Esophagus squamous epithelium (tissue), 5 donors: Measurements from ENCODE around the gene CCIN. TPM values are rescaled to one million over a fixed set of nuclear protein-coding genes. Genes with fewer than 3 reads are reported as not detected.

Source experiments
- DNase-seq: peaks from one replicate; lab custom pipeline; 2025; lab: John Stamatoyannopoulos, UW
- H3K27ac ChIP-seq, 4 donors: fragments of 200-600 bp; sonication (generic); one replicate each; pipeline ENCODE4 v1.5.1; 2016 to 2019; ENCODE audit warnings: mild to moderate bottlenecking in 1 of 4
- H3K27me3 ChIP-seq, 4 donors: fragments of 200-600 bp; sonication (generic); 1 replicate in 3 of 4; 2 replicates in 1 of 4; pipeline versions ENCODE4 v1.5.1 to v1.6.0; 2017 to 2021; ENCODE audit warnings: antibody characterized with exemption in 1 of 4
- H3K36me3 ChIP-seq, 3 donors: fragments of 200-600 bp; sonication (generic); one replicate each; pipeline ENCODE4 v1.5.1; 2016 to 2019
- H3K4me1 ChIP-seq, 3 donors: fragments of 200-600 bp; sonication (generic); one replicate each; pipeline ENCODE4 v1.5.1; 2017 to 2019
- H3K4me3 ChIP-seq, 4 donors: fragments of 200-600 bp; sonication (generic); 1 replicate in 3 of 4; 2 replicates in 1 of 4; pipeline ENCODE4 v1.5.1; 2016 to 2019; ENCODE audit warnings: mild to moderate bottlenecking in 2 of 4, moderate library complexity in 1 of 4
- H3K9me3 ChIP-seq, 3 donors: fragments of 200-600 bp; sonication (generic); one replicate each; pipeline ENCODE4 v1.5.1; 2016 to 2019
- CTCF ChIP-seq, 6 experiments: fragments of 450-650 bp in 4 of 6; fragments of 200-600 bp in 2 of 6; sonication (generic) in 2 of 6; IDR thresholded peaks; one replicate each; pipeline ENCODE4 v1.5.1; 2016 to 2019; ENCODE audit warnings: antibody characterized with exemption in 6 of 6, mild to moderate bottlenecking in 4 of 6, moderate library complexity in 4 of 6
- POLR2A ChIP-seq, 4 donors: fragments of 450-650 bp; IDR thresholded peaks; one replicate each; pipeline ENCODE4 v1.6.1; 2017; ENCODE audit warnings: antibody characterized with exemption in 4 of 4, mild to moderate bottlenecking in 4 of 4, moderate library complexity in 3 of 4
- WGBS, 2 donors: methylation state at CpG; one replicate each; pipeline ENCODE4 v1.1.5; 2018; 5-methylcytosine and 5-hydroxymethylcytosine counted together
- intact Hi-C: fragments of 100-400 bp; cut with DNase I; formaldehyde crosslinking; loops from one replicate; pipeline ENCODE4 v1.15.0; 2022
- total RNA-seq, 4 donors: library from RNA; depleted of rRNA; stranded (reverse); fragments of >200 nt; gene quantifications; one replicate each; pipeline ENCODE4 v1.1.0, GENCODE V29; 2016
- donor health status: DM: yes; HTN: yes; CAD: no.

Gene CCIN
- total RNA-seq, 4 donors from 2014 or later: 0.13 TPM; not detected in 3

- WGBS, 2 donors: 59% methylated on average over 4 of the region's 4 CpGs
- intact Hi-C loops: no loop called here
Observed at GRCh38 chr9:36192196-36192595, 23.0 kb downstream of the CCIN start.

GRCh38 chr9:36193023-36193422 lies 23.8 kb downstream of the CCIN start:
- TF ChIP-seq POLR2A (IDR thresholded peaks at IDR 0.05): no peak
- TF ChIP-seq CTCF (IDR thresholded peaks at IDR 0.05): no peak
- intact Hi-C loops: no loop called here
- WGBS, 2 donors: 66 to 70% methylated on average over 3 of the region's 3 CpGs
- no peaks in the 10 kb centered on the region for H3K27me3 ChIP-seq
- no peak overlapping the region for H3K27ac ChIP-seq
- peak overlapping the region in 2 of 4 donors; percentile 65 to 98 for H3K4me3 ChIP-seq
- no peaks in the 10 kb centered on the region for H3K9me3 ChIP-seq
- H3K4me1 ChIP-seq: peaks cover 27 to 54% (median 36%) of the 10 kb centered on the region in 3 donors
- no peak for DNase-seq
- peaks cover 0 to 31% (median 0%) of the 10 kb centered on the region in 3 donors for H3K36me3 ChIP-seq

More at GRCh38 chr9:36192196-36192595, 23.0 kb downstream of the CCIN start:
- peak overlapping the region in 1 of 4 donors; percentile 93 for H3K27ac ChIP-seq
- peaks cover 0 to 23% (median 0%) of the 10 kb centered on the region in 3 donors for H3K36me3 ChIP-seq
- no peaks in the 10 kb centered on the region for H3K9me3 ChIP-seq
- no peak for DNase-seq
- H3K4me1 ChIP-seq: peaks cover 27 to 54% (median 36%) of the 10 kb centered on the region in 3 donors
- H3K4me3 ChIP-seq: peak overlapping the region; percentile 65 to 98 (median 71)
- H3K27me3 ChIP-seq: no peaks in the 10 kb centered on the region
- TF ChIP-seq CTCF (IDR thresholded peaks at IDR 0.05) (no peak), POLR2A (IDR thresholded peaks at IDR 0.05) (no peak)

GRCh38 chr9:36194326-36195000 lies 25.3 kb downstream of the CCIN start:
- H3K4me1 ChIP-seq: peaks cover 27 to 54% (median 36%) of the 10 kb centered on the region in 3 donors
- 18 to 25% methylated on average over 4 of the region's 4 CpGs for WGBS, 2 donors
- no peaks in the 10 kb centered on the region for H3K9me3 ChIP-seq
- no peak for TF ChIP-seq CTCF (IDR thresholded peaks at IDR 0.05)
- peaks cover 8 to 45% (median 9%) of the 10 kb centered on the region in 3 donors for H3K36me3 ChIP-seq
- peak overlapping the region in 1 of 4 donors; percentile 4 for H3K4me3 ChIP-seq
- no peaks in the 10 kb centered on the region for H3K27me3 ChIP-seq
- no peak for DNase-seq
- H3K27ac ChIP-seq: peak overlapping the region in 1 of 4 donors; percentile 18
- intact Hi-C loops: no loop called here

GRCh38 chr9:36204906-36205547 lies 35.8 kb downstream of the CCIN start:
- 86% methylated on average over 7 to 8 of the region's 11 CpGs for WGBS, 2 donors
- DNase-seq: no peak
- H3K27me3 ChIP-seq: no peaks in the 10 kb centered on the region
- H3K27ac ChIP-seq: no peak overlapping the region
- H3K4me1 ChIP-seq: peaks cover 0 to 27% (median 9%) of the 10 kb centered on the region in 3 donors
- H3K9me3 ChIP-seq: no peaks in the 10 kb centered on the region
- intact Hi-C loops: no loop called here
- TF ChIP-seq CTCF (IDR thresholded peaks at IDR 0.05) (no peak), POLR2A (IDR thresholded peaks at IDR 0.05) (no peak)
- peaks cover 19 to 100% (median 70%) of the 10 kb centered on the region in 3 donors for H3K36me3 ChIP-seq
- no peak overlapping the region for H3K4me3 ChIP-seq

- Histone ChIP-seq H3K36me3 (peaks cover 27 to 100% (median 61%) of the 10 kb centered on the region in 3 donors), H3K4me3 (no peak overlapping the region), H3K4me1 (peaks cover 0 to 42% (median 9%) of the 10 kb centered on the region in 3 donors), H3K27ac (peak overlapping the region in 1 of 4 donors; percentile 5), H3K9me3 (no peaks in the 10 kb centered on the region), H3K27me3 (no peaks in the 10 kb centered on the region)
- DNase-seq: no peak
- TF ChIP-seq POLR2A (IDR thresholded peaks at IDR 0.05) (no peak), CTCF (IDR thresholded peaks at IDR 0.05) (no peak)
- intact Hi-C loops: no loop called here
- WGBS, 2 donors: 76 to 86% methylated on average over 4 of the region's 4 CpGs
Observed at GRCh38 chr9:36207016-36207415, 37.8 kb downstream of the CCIN start.
